ENCODE measurements around the gene CCDC71.

DNA sequence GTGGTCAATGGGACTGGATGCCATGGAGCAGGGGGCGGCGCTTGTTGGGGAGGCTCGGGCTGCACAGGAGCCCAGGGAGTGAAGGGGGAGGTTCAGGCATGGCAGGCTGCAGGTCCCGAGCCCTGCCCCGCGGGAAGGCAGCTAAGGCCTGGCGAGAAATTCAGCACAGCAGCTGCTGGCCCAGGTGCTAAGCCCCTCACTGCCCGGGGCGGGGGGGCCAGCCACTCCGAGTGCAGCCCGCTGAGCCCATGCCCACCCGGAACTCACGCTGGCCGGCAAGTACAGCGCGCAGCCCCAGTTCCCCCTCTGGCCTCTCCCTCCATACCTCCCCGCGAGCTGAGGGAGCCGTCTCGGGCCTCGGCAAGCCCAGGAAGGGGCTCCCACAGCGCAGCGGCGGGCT lies 16.6 kb upstream of the CCDC71 start:
- TF ChIP-seq, protein P1, sequence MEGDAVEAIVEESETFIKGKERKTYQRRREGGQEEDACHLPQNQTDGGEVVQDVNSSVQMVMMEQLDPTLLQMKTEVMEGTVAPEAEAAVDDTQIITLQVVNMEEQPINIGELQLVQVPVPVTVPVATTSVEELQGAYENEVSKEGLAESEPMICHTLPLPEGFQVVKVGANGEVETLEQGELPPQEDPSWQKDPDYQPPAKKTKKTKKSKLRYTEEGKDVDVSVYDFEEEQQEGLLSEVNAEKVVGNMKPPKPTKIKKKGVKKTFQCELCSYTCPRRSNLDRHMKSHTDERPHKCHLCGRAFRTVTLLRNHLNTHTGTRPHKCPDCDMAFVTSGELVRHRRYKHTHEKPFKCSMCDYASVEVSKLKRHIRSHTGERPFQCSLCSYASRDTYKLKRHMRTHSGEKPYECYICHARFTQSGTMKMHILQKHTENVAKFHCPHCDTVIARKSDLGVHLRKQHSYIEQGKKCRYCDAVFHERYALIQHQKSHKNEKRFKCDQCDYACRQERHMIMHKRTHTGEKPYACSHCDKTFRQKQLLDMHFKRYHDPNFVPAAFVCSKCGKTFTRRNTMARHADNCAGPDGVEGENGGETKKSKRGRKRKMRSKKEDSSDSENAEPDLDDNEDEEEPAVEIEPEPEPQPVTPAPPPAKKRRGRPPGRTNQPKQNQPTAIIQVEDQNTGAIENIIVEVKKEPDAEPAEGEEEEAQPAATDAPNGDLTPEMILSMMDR (IDR thresholded peaks at IDR 0.05): no peak
- TF ChIP-seq POLR2A (IDR thresholded peaks at IDR 0.05): no peak
